SK-N-MC (cell line): ENCODE data around the gene LONP2.

Experiments used
- EZH2 ChIP-seq: fragments of 200-600 bp; sonication (generic); IDR thresholded peaks from one replicate; pipeline ENCODE4 v1.6.1; 2017; ENCODE audit warnings: antibody characterized with exemption
- POLR2AphosphoS5 ChIP-seq: IDR thresholded peaks from 2 replicates; pipeline ENCODE4 v1.6.1; 2012; ENCODE audit warnings: mild to moderate bottlenecking, low read depth, low read length, borderline replicate concordance

DNA sequence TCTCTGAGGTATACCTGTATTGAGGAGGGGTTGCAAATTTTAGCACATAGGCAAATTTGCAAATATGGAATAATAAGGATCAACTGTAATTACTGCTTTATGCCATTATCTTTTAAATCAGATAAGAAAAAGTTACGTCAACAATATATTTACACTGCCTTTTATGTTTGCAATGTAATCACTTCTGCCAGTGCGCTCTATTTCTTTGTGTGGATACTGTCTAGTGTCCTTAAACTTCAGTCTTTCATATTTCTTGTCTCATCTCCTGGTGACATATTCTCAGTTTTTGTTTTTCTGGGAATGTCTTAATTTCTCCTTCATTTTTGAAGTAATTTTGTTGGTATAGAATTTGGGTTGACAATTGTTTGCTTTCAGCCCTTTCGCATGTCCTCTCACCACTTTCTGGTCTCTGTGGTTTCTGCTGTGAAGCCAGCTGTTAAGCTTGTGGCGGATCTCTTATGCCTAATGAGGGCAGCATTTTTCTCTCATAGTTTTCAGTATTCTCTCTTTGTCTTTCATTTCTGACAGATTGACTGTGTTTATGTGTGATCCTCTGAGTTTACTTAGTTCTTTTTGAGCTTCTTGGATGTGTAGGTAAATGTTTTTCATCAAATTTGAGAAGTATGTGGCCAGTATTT is 40.8 kb downstream of the LONP2 start:
- TF ChIP-seq POLR2AphosphoS5 = no peak
- no peak for TF ChIP-seq EZH2
